GM21423 (cell line): ENCODE results near the gene PSMF1.
"Not testable (repeated sequence)": the region's sequence is repeated elsewhere in the genome, so short reads cannot be mapped to it uniquely, and the experiment has no call there.

Source experiments
- ATAC-seq: cut with Tn5 transposase; IDR thresholded peaks from one replicate; pipeline ENCODE4 v1.9.1; 2021; ENCODE audit warnings: mild to moderate bottlenecking, moderate library complexity; ENCODE audit not compliant: unreplicated experiment

Gene PSMF1

DNA sequence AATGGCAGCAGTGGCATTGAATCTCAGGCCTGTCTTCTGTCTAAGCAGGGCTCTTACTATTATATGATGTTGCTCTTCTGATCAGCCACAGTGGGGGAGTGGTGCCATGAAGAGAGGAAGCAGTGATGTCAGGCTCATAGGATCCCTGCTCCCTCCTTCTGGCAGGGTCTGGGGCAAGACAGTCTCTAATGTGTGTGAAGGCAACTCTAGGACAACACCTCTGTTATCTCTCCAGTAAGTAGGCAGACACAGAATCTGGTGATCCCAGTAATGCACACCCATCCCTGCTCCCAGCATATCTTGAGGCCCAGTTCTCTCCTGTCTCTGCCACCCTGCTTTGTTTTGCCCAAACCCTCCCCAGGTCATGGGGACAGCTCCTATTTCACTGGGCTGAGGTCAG is 93.6 kb downstream of the PSMF1 start:
- ATAC-seq = no peak

DNA sequence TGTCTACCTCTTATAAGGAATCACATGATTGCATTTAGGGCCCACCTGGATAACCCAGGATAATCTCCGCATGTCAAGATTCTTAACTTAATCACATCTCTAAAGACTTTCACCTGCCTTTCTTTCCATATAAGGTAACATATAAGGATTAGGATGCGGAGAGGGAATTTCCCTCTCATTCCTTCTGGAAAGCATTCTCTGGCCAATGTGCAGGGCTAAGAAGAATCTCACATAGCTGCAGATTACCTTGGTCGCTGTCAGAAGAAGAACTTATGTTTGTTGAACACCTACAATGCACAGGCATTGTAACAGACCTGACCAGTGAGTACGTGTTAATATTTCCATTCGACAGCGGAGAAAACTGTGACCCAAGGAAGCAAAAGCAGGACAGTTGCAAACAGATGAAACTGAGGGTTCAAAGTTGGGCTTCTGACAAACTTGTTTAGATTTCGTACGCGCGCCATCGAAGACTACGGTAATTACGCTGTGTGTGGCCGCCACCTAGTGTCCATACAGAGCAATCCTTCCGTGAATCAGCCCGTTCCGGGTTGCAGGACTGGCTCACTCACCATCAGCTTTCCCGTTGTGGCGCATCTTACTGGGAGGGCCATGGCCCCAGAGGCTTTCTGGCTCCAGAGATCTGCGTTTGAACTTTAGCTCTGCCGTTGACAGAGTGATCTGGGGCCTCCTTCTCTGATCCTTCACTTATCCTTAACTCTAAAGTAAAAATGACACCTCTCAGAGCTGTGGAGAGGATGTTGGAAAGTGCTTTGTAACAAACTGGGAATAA is 94.4 kb downstream of the PSMF1 start:
- peak; percentile 49 for ATAC-seq

DNA sequence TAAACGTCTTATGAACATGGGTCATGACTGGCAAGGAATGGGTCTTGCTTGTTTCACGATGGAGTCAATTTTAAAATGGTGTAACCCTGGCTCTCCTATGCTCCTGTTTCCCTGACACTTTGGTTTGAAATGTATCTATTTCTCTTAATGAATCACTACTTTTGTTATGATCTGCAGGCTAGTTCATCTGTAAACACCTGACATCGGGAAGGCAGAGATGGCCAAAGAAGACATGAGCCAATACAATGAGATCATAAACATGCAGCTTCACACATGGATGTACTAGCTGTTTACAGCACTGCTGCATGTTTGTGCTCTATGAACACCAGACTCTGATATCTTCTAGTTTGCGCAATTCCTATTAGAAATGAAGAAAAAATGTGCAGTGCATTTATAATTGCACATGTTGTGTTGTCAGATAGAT is 96.4 kb downstream of the PSMF1 start:
- ATAC-seq = no peak

DNA sequence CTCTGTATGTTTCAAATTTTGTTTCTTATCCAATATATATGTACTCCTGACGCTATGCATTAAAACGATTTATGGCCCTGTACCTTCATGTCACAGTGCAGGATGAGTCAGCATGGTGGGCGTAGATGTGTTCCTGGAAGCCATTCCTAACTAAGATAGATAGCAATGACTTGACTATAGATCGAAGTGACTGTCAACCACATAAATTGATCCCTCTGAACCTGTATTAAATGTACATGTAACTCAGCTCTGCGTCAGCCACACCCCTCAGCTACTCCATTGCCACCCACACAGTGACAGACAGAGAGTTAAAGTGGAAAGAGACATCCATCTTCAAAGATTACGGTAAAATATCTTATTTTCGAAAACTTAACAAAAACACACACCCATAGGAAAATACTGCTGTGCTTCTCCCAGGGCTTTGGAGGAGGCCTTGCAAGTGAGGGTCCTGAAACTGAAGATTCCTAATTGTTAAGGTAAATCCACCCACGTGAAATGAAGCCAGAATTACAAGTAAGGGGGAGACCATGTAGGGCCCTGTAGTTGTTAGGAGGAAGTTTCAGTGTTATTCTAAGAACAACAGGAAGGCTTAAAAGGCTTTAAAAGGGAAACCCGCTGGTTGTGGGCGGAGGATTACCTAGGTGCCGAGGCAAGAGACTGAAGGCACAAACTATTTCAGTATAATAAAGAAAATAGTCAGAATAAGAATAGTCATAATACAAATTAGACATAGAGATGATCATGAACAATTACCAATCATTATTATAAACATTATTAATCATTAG is 97.2 kb downstream of the PSMF1 start:
- no peak for ATAC-seq

DNA sequence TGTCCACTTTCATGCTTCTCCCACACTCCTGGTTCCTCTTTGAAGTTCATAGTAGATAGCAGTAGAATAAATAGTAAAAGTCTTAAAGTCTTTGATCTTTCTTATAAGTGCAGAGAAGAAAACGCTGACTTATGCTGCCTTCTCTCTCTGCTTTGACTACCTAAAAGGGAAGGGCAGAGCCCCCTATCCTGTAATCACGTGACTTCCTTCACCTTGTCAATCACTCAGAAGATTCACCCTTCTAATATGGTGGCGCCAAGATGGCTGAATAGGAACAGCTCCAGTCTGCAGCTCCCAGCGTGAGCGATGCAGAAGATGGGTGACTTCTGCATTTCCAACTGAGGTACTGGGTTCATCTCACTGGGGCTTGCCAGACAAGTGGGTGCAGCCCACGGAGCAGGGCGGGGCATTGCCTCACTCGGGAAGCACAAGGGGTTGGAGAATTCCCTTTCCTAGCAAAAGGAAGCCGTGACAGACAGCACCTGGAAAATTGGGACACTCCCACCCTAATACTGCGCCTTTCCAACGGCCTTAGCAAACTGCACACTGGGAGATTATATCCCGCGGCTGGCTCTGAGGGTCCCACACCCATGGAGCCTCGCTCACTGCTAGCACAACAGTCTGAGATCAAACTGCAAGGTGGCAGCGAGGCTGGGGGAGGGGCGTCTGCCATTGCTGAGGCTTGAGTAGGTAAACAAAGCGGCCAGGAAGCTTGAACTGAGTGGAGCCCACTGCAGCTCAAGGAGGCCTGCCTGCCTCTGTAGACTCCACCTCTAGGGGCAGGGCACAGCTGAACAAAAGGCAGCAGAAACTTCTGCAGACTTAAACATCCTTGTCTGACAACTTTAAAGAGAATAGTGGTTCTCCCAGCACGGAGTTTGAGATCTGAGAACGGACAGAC is 98.4 kb downstream of the PSMF1 start:
- ATAC-seq = not testable (repeated sequence)
